ENCODE results near the gene PHACTR1. TPM values are rescaled to one million over a fixed set of nuclear protein-coding genes. Genes with fewer than 3 reads are reported as not detected.
A peak's percentile ranks its signal among the peaks of the same experiment; 100 is the strongest.

PHACTR1 gene
- total RNA-seq, 4 donors from 2014 or later = 1.2 to 3.2 (median 1.6) TPM; not detected in 1

GRCh38 chr6:13033145-13033544, 316.6 kb downstream of the PHACTR1 start:
- TF ChIP-seq POLR2A (IDR thresholded peaks at IDR 0.05) (no peak), EP300 (IDR thresholded peaks at IDR 0.05; ENCODE audit: low read depth) (no peak), POLR2AphosphoS5 (IDR thresholded peaks at IDR 0.05) (no peak)
- TF ChIP-seq, protein P1, sequence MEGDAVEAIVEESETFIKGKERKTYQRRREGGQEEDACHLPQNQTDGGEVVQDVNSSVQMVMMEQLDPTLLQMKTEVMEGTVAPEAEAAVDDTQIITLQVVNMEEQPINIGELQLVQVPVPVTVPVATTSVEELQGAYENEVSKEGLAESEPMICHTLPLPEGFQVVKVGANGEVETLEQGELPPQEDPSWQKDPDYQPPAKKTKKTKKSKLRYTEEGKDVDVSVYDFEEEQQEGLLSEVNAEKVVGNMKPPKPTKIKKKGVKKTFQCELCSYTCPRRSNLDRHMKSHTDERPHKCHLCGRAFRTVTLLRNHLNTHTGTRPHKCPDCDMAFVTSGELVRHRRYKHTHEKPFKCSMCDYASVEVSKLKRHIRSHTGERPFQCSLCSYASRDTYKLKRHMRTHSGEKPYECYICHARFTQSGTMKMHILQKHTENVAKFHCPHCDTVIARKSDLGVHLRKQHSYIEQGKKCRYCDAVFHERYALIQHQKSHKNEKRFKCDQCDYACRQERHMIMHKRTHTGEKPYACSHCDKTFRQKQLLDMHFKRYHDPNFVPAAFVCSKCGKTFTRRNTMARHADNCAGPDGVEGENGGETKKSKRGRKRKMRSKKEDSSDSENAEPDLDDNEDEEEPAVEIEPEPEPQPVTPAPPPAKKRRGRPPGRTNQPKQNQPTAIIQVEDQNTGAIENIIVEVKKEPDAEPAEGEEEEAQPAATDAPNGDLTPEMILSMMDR (IDR thresholded peaks at IDR 0.05) = no peak
- Histone ChIP-seq H3K27ac (no peak overlapping the region), H3K4me1 (peaks cover 0 to 3% (median 0%) of the 10 kb centered on the region in 4 donors), H3K27me3 (no peaks in the 10 kb centered on the region), H3K4me3 (no peak overlapping the region), H3K9me3 (no peaks in the 10 kb centered on the region), H3K36me3 (no peaks in the 10 kb centered on the region)
- in situ Hi-C loops (cut with MboI; ENCODE audit: low pct_ligation_motif_present in 1 of 4, low pct_unique_long_range_greater_than_20kb in 1 of 4, low sequenced_read_pairs in 3 of 4) = no loop called here
- WGBS, 2 donors (ENCODE audit: low coverage in 1 of 2) = 58 to 94% methylated on average over 1 of the region's 1 CpG
- DNase-seq = no peak
- intact Hi-C loops (cut with DNase I; ENCODE audit: low total_unique reads) = no loop called here

DNA sequence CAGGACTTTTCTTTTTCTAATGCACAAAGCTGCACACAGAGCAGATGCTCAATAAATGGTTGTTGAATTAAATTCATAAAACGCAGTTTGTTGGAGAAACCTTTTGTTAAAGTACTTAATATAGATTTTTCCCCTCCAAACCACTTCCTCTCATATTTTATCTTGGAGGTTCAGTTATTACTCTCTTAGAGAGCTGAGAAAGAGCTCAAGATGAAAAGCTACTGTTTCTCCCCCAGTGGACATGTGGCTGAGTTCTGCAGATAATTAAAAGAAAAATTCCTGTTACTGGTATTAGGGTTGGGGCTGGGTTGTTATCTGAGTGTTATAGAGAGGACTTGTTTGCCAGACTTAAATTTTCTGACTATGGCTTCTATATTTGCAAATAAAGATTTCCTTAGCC, 317.7 kb downstream of the PHACTR1 start:
- H3K27ac ChIP-seq = no peak overlapping the region
- intact Hi-C loops (cut with DNase I; ENCODE audit: low total_unique reads) (no loop called here), in situ Hi-C loops (cut with MboI; ENCODE audit: low pct_ligation_motif_present in 1 of 4, low pct_unique_long_range_greater_than_20kb in 1 of 4, low sequenced_read_pairs in 3 of 4) (no loop called here)
- WGBS, 2 donors (ENCODE audit: low coverage in 1 of 2) = 0% methylated on average over 1 of the region's 1 CpG
- H3K36me3 ChIP-seq = no peaks in the 10 kb centered on the region
- no peak for DNase-seq
- H3K27me3 ChIP-seq = no peaks in the 10 kb centered on the region
- H3K4me1 ChIP-seq = peaks cover 0 to 3% (median 1%) of the 10 kb centered on the region in 4 donors
- TF ChIP-seq EP300 (IDR thresholded peaks at IDR 0.05; ENCODE audit: low read depth) (no peak), POLR2A (IDR thresholded peaks at IDR 0.05) (no peak), POLR2AphosphoS5 (IDR thresholded peaks at IDR 0.05) (no peak)
- TF ChIP-seq, protein P1 (IDR thresholded peaks at IDR 0.05) = no peak
- no peak overlapping the region for H3K4me3 ChIP-seq
- H3K9me3 ChIP-seq = no peaks in the 10 kb centered on the region

DNA sequence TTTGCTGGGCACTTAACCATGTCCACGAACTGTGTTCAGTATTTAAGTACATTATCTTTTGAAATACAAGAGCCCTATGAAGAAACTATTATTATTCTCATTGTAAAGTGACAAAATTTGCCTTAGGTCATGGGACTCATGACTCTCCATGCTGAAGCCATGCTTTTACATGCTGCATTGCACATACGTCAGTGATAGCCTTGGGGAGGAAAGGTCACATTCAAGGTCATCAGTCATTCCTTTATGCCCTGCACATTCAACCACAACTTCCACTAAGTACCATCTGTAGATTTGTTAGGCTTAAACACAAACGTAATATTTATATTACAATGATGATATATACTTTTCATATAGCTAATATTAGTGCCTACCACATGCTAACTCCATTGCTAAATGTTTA, 319.0 kb downstream of the PHACTR1 start:
- H3K4me3 ChIP-seq = no peak overlapping the region
- H3K27ac ChIP-seq = no peak overlapping the region
- in situ Hi-C loops (cut with MboI; ENCODE audit: low pct_ligation_motif_present in 1 of 4, low pct_unique_long_range_greater_than_20kb in 1 of 4, low sequenced_read_pairs in 3 of 4) = no loop called here
- intact Hi-C loops (cut with DNase I; ENCODE audit: low total_unique reads) = no loop called here
- 69 to 80% methylated on average over 3 of the region's 3 CpGs for WGBS, 2 donors (ENCODE audit: low coverage in 1 of 2)
- H3K4me1 ChIP-seq = peaks cover 0 to 3% (median 1%) of the 10 kb centered on the region in 4 donors
- no peaks in the 10 kb centered on the region for H3K9me3 ChIP-seq
- no peaks in the 10 kb centered on the region for H3K27me3 ChIP-seq
- H3K36me3 ChIP-seq = no peaks in the 10 kb centered on the region
- TF ChIP-seq POLR2A (IDR thresholded peaks at IDR 0.05) = no peak
- TF ChIP-seq POLR2AphosphoS5 (IDR thresholded peaks at IDR 0.05) = no peak
- TF ChIP-seq EP300 (IDR thresholded peaks at IDR 0.05; ENCODE audit: low read depth) = no peak
- TF ChIP-seq, protein P1 (IDR thresholded peaks at IDR 0.05) = no peak
- no peak for DNase-seq

DNA sequence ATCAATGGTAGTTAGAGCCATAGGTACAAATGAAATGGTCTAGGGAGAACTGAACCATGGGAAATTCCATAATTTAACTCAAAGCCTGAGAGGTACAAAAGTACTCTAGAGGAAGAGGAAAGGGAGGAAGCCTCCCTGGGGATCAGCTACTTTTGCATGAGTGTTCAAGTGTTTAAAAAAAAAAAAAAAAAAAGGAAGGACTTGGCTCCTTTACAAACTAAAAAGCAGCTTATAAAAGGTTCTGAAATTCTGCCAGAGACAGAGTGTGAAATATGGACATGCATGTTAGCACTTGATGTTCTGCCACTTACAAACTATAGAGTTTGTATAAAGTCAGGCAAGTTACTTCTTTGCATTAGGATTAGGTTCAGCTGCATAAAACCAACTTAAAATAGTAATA, 321.7 kb downstream of the PHACTR1 start:
- intact Hi-C loops (cut with DNase I; ENCODE audit: low total_unique reads) = no loop called here
- in situ Hi-C loops (cut with MboI; ENCODE audit: low pct_ligation_motif_present in 1 of 4, low pct_unique_long_range_greater_than_20kb in 1 of 4, low sequenced_read_pairs in 3 of 4) = no loop called here
- no peaks in the 10 kb centered on the region for H3K36me3 ChIP-seq
- H3K4me1 ChIP-seq = peaks cover 0 to 3% (median 1%) of the 10 kb centered on the region in 4 donors
- no peak for TF ChIP-seq POLR2AphosphoS5 (IDR thresholded peaks at IDR 0.05)
- no peak for TF ChIP-seq EP300 (IDR thresholded peaks at IDR 0.05; ENCODE audit: low read depth)
- TF ChIP-seq, protein P1 (IDR thresholded peaks at IDR 0.05) = no peak
- no peak for TF ChIP-seq POLR2A (IDR thresholded peaks at IDR 0.05)
- no peaks in the 10 kb centered on the region for H3K9me3 ChIP-seq
- no peaks in the 10 kb centered on the region for H3K27me3 ChIP-seq
- H3K4me3 ChIP-seq = no peak overlapping the region
- peak overlapping the region in 1 of 4 donors; percentile 26 for H3K27ac ChIP-seq
- DNase-seq = no peak
